CD14-positive monocyte (primary cell): ENCODE data around the gene PCBP1. TPM values are rescaled to one million over a fixed set of nuclear protein-coding genes. Genes with fewer than 3 reads are reported as not detected.

Experiments
- DNase-seq, 3 donors: peaks; one replicate each; pipeline ENCODE4 v3.0.0-alpha.2; 2011 to 2022
- H2AFZ ChIP-seq: 2 replicates; pipeline ENCODE4 v1.6.0; 2012; ENCODE audit warnings: mild to moderate bottlenecking, low read depth, low read length, inconsistent platforms; ENCODE audit not compliant: insufficient read depth, poor library complexity, severe bottlenecking
- H3K27ac ChIP-seq, 2 donors: 1 replicate in 1 of 2; 2 replicates in 1 of 2; pipeline ENCODE4 v1.5.1; 2012 to 2013; ENCODE audit warnings: low read length in 2 of 2, control low read depth in 1 of 2, inconsistent platforms in 1 of 2, low read depth in 1 of 2, mild to moderate bottlenecking in 1 of 2
- H3K27me3 ChIP-seq, 2 donors: one replicate each; pipeline versions ENCODE4 v1.6.0 to v1.6.1; 2011 to 2013; ENCODE audit warnings: low read length in 2 of 2; ENCODE audit not compliant: control insufficient read depth in 2 of 2, insufficient read depth in 2 of 2
- H3K36me3 ChIP-seq, 2 donors: replicated peaks in 1 of 2; 1 replicate in 1 of 2; 2 replicates in 1 of 2; pipeline versions ENCODE4 v1.5.1 to v1.6.1; 2012 to 2013; ENCODE audit warnings: low read length in 2 of 2, control low read depth in 1 of 2, inconsistent platforms in 1 of 2, mild to moderate bottlenecking in 1 of 2; ENCODE audit not compliant: insufficient read depth in 2 of 2, control insufficient read depth in 1 of 2
- H3K4me1 ChIP-seq, 2 donors: 1 replicate in 1 of 2; 2 replicates in 1 of 2; pipeline versions ENCODE4 v1.5.1 to v1.6.1; 2012 to 2013; ENCODE audit warnings: low read length in 2 of 2, control low read depth in 1 of 2, inconsistent platforms in 1 of 2, mild to moderate bottlenecking in 1 of 2, moderate library complexity in 1 of 2; ENCODE audit not compliant: insufficient read depth in 2 of 2, control insufficient read depth in 1 of 2
- H3K4me2 ChIP-seq: replicated peaks from 2 replicates; pipeline ENCODE3; 2012; ENCODE audit warnings: low read length, moderate library complexity, mild to moderate bottlenecking; ENCODE audit not compliant: poor library complexity, severe bottlenecking; ENCODE audit errors: extremely low read depth
- H3K4me3 ChIP-seq, 3 experiments: fragments of 200-600 bp in 1 of 3; sonication (generic) in 1 of 3; replicated peaks in 1 of 3; 1 replicate in 2 of 3; 2 replicates in 1 of 3; pipeline ENCODE4 v1.5.1; 2011 to 2013; ENCODE audit warnings: low read length in 3 of 3, mild to moderate bottlenecking in 3 of 3, control low read depth in 2 of 3, low read depth in 2 of 3, inconsistent platforms in 1 of 3, moderate library complexity in 1 of 3
- H3K79me2 ChIP-seq: 2 replicates; pipeline ENCODE4 v1.6.0; 2012; ENCODE audit warnings: mild to moderate bottlenecking, control low read depth, inconsistent platforms, low read length, moderate library complexity; ENCODE audit not compliant: insufficient read depth
- H3K9ac ChIP-seq: 2 replicates; pipeline ENCODE4 v1.6.0; 2017; ENCODE audit warnings: low read length, mild to moderate bottlenecking; ENCODE audit not compliant: insufficient read depth, poor library complexity, severe bottlenecking
- H3K9me3 ChIP-seq, 2 donors: replicated peaks in 1 of 2; 1 replicate in 1 of 2; 2 replicates in 1 of 2; pipeline versions ENCODE4 v1.5.1 to v1.6.1; 2012 to 2013; ENCODE audit warnings: low read length in 2 of 2, control low read depth in 1 of 2; ENCODE audit not compliant: control insufficient read depth in 1 of 2, insufficient read depth in 1 of 2
- H4K20me1 ChIP-seq: 2 replicates; pipeline ENCODE4 v1.6.0; 2012; ENCODE audit warnings: mild to moderate bottlenecking, low read length, control low read depth, moderate library complexity; ENCODE audit not compliant: insufficient read depth
- H3K27ac Mint-ChIP-seq, 7 donors: one replicate each; pipeline ENCODE4 v1.8.0; 2020; ENCODE audit warnings: mild to moderate bottlenecking in 7 of 7, mixed read lengths in 7 of 7, moderate library complexity in 6 of 7, inconsistent platforms in 2 of 7
- H3K27me3 Mint-ChIP-seq, 3 donors: one replicate each; pipeline ENCODE4 v1.8.0; 2021 to 2022; ENCODE audit warnings: low read depth in 3 of 3, mild to moderate bottlenecking in 3 of 3, mixed read lengths in 3 of 3, moderate library complexity in 3 of 3, inconsistent platforms in 1 of 3
- H3K36me3 Mint-ChIP-seq, 2 donors: one replicate each; pipeline ENCODE4 v1.8.0; 2020; ENCODE audit warnings: mixed read lengths in 2 of 2, inconsistent platforms in 1 of 2, mild to moderate bottlenecking in 1 of 2
- H3K4me1 Mint-ChIP-seq: one replicate; pipeline ENCODE4 v1.8.0; 2020; ENCODE audit warnings: mild to moderate bottlenecking, mixed read lengths
- H3K4me3 Mint-ChIP-seq, 2 donors: one replicate each; pipeline ENCODE4 v1.8.0; 2020; ENCODE audit warnings: mild to moderate bottlenecking in 2 of 2, mixed read lengths in 2 of 2, moderate library complexity in 1 of 2
- H3K9me3 Mint-ChIP-seq, 7 donors: one replicate each; pipeline ENCODE4 v1.8.0; 2020 to 2022; ENCODE audit warnings: mixed read lengths in 7 of 7, mild to moderate bottlenecking in 6 of 7, moderate library complexity in 6 of 7, inconsistent platforms in 2 of 7
- CTCF ChIP-seq: fragments of 200-600 bp; IDR thresholded peaks from one replicate; pipeline ENCODE4 v1.8.0; 2022; ENCODE audit warnings: antibody characterized with exemption, mild to moderate bottlenecking
- WGBS: methylation state at CpG from one replicate; pipeline ENCODE4 v1.1.5; 2013; ENCODE audit warnings: missing lambda C conversion rate; ENCODE audit not compliant: insufficient coverage; 5-methylcytosine and 5-hydroxymethylcytosine counted together
- intact Hi-C, 2 donors: fragments of 100-400 bp; cut with micrococcal nuclease; formaldehyde crosslinking; loops; one replicate each; pipeline versions ENCODE4 v1.15.0 to v1.15.1; 2023
- polyA plus RNA-seq, 3 donors: library from polyadenylated mRNA; depleted of rRNA in 1 of 3; unstranded in 2 of 3; stranded (reverse) in 1 of 3; fragments of 300-500 nt in 2 of 3; fragments of >200 nt in 1 of 3; fragmentation: Illumina TruSeq in 2 of 3; gene quantifications; 1 replicate in 2 of 3; 2 replicates in 1 of 3; pipeline ENCODE4 v1.2.3, GENCODE V29; 2012 to 2021

Gene PCBP1
- polyA plus RNA-seq, 3 donors = 178 to 299 (median 194) TPM

GRCh38 chr2:70094171-70094977 lies 7.1 kb downstream of the PCBP1 start:
- Mint-ChIP-seq H3K4me1 (peaks cover 54% of the 10 kb centered on the region), H3K36me3 (peaks cover 8 to 12% of the 10 kb centered on the region in 2 donors), H3K9me3 (peaks cover 0 to 2% (median 0%) of the 10 kb centered on the region in 7 donors), H3K27me3 (peaks cover 0 to 6% (median 0%) of the 10 kb centered on the region in 3 donors), H3K4me3 (peak overlapping the region; percentile 50 to 83), H3K27ac (peak overlapping the region; percentile 93 to 98 (median 96))
- Histone ChIP-seq H4K20me1 (no peaks in the 10 kb centered on the region), H3K4me1 (peaks cover 53 to 60% of the 10 kb centered on the region in 2 donors), H3K79me2 (peaks cover 49% of the 10 kb centered on the region), H3K9me3 (no peaks in the 10 kb centered on the region), H3K36me3 (no peaks in the 10 kb centered on the region), H2AFZ (peak overlapping the region; percentile 64), H3K9ac (peak overlapping the region; percentile 61), H3K27ac (peak overlapping the region; percentile 92 to 98), H3K4me2 (peak overlapping the region; percentile 77), H3K4me3 (peak overlapping the region in 2 of 3 experiments; percentile 12 to 63), H3K27me3 (no peaks in the 10 kb centered on the region)
- TF ChIP-seq CTCF = no peak
- 93% methylated on average over 4 of the region's 5 CpGs for WGBS
- peak; percentile 32 to 52 (median 41) for DNase-seq
- intact Hi-C loops = loop anchor here in 1 of 2 donors (2.0 kb wide), 1 partner anchor 46 kb away; no protein-coding TSS in a partner anchor

- peak overlapping the region; percentile 92 to 98 for H3K27ac ChIP-seq
- peak; percentile 91 to 99 (median 93) for DNase-seq
- H3K27me3 Mint-ChIP-seq = peaks cover 0 to 6% (median 0%) of the 10 kb centered on the region in 3 donors
- H3K4me2 ChIP-seq = peak overlapping the region; percentile 77
- peaks cover 46% of the 10 kb centered on the region for H3K4me1 Mint-ChIP-seq
- H3K36me3 Mint-ChIP-seq = peaks cover 3 to 12% of the 10 kb centered on the region in 2 donors
- H3K9me3 ChIP-seq = no peaks in the 10 kb centered on the region
- H3K27ac Mint-ChIP-seq = peak overlapping the region; percentile 93 to 98 (median 96)
- H3K4me3 ChIP-seq = peak overlapping the region; percentile 25 to 63 (median 32)
- H3K27me3 ChIP-seq = no peaks in the 10 kb centered on the region
- H3K36me3 ChIP-seq = no peaks in the 10 kb centered on the region
- peak overlapping the region; percentile 86 for H2AFZ ChIP-seq
- peaks cover 0 to 2% (median 0%) of the 10 kb centered on the region in 7 donors for H3K9me3 Mint-ChIP-seq
- H3K4me1 ChIP-seq = peaks cover 46 to 53% of the 10 kb centered on the region in 2 donors
- peak overlapping the region; percentile 74 for H3K9ac ChIP-seq
- no peaks in the 10 kb centered on the region for H4K20me1 ChIP-seq
- no peak for TF ChIP-seq CTCF
- peaks cover 41% of the 10 kb centered on the region for H3K79me2 ChIP-seq
- intact Hi-C loops = loop anchor here in 1 of 2 donors (2.0 kb wide), 1 partner anchor 46 kb away; no protein-coding TSS in a partner anchor
- peak overlapping the region; percentile 50 to 83 for H3K4me3 Mint-ChIP-seq
- 0% methylated on average over 1 of the region's 5 CpGs for WGBS
Observed at GRCh38 chr2:70094978-70095719, 7.9 kb downstream of the PCBP1 start.
